Activated CD4-positive, alpha-beta T cell treated with anti-CD3 and anti-CD28 coated beads for 4 hours (primary cell): ENCODE data around the gene GVQW3.
"Not testable (repeated sequence)": the region's sequence is repeated elsewhere in the genome, so short reads cannot be mapped to it uniquely, and the experiment has no call there.

Source experiments
- DNase-seq, 2 donors: peaks; one replicate each; pipeline ENCODE4 v3.0.0-alpha.2; 2020

Gene GVQW3

DNA sequence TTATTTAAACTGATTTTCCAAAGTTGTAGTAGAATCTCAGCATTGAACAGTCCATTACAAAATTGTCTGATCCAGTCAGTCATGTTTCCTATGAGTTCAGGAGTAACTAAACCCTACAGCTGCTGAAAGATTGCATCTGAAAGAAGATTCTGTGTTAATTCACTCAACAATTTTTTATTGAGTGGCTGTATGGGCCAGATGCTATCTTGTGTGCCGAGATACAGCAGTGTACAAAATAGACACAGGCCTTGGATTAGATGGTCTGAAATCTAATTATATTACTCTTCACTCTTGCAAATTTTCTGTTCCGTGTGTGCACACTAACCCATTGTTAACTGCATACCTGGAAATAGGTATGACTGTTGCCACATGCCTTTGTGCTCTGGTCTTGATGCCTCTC lies 7.3 kb downstream of the GVQW3 start:
- no peak for DNase-seq

DNA sequence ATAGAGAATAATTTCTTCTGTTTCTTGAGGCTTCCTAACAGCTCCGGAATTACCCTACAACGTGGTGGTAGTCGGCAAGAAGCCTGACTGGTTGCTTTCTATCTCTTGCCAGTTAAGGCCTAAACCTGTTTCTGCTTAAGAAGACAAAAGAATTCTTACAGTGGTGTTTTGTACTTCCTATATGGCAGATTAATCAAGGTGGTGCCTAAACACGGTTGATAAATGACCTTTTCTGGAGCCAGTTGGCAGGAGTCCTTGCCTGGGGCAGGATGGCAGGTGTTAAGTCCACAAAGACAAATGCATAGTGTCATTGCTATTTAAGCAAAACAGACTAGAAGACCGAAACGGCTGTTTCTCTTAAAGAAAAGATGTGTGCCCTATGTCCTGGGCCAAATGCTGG lies 9.9 kb downstream of the GVQW3 start:
- no peak for DNase-seq

DNA sequence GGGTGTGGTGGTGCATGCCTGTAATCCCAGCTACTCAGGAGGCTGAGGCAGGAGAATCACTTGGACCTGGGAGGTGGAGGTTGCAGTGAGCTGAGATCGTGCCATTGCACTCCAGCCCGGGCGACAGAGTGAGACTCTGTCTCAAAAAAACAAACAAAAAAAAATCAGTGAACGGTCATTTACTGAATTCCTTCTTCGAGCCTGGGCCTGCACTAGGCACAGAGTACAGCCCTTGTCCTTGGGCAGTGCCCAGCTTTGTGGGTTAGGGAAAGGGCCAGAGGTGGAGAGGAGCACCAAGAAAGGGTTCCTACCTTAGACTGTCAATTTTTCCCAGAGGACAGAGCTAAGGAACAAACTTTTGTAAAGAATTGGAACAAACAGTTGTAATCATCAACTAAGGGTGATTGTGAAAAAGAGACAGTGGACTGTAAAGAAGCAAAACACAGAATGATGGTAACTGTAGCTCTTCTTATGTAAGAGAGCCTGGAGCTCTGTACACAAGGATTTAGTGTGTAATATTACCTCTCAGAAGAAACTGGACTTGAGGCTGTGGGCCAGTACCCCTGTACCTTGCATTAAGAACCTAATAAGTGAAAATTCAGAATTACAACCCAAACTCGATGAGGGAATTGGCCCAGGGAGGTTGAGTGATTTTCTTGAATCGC lies 10.8 kb downstream of the GVQW3 start:
- no peak for DNase-seq

DNA sequence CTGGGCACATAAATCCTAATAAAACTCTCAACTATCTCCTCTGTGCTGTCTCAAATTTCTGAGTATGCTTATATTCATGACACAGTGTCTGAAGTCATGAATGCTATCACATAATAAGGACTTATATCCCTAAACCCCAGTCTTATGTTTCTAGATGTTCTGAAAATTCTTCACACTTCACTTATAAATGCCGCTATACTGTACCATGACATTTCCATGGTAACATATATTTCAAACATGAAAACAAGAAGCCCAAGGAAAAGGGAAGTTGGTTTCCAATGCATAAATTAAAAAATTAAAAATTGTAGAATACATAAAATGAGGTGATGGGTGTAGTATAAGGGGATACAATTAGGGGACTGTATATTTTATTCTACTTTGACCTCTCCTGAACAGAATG lies 11.7 kb downstream of the GVQW3 start:
- DNase-seq, result no peak

DNA sequence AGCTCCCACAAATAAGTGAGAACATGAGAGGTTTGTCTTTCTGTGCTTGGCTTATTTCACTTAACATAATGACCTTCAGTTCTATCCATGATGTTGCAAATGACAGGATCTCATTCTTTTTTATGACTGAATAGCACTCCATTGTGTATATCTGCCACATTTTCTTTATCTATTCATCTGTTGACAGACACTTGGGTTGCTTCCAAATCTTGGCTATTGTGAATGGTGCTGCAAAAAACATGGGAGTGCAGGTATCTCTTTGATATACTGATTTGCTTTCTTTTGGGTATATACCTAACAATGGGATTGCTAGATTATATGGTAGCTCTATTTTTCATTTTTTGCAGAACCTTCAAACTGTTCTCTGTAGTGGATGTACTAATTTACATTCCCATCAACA lies 13.3 kb downstream of the GVQW3 start:
- no peak for DNase-seq

DNA sequence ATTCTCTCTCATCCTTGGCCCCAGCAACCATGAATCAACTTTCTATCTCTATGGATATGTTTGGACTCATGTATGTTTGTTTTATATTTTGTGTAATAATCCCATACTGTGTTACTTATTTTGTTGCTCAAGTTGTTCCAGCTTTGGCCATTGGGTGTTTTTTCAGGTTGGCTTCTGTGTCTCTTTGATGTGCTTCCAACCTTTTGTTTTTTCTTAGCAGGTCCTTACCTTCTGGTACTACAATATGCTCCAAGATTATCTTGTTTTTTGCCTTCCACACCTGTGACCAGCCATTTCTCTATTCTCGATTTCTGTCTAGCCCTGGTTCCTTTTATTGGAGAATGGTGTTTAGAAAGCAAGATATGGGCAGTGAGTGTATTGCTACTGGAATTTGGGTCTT lies 14.2 kb downstream of the GVQW3 start:
- no peak for DNase-seq

DNA sequence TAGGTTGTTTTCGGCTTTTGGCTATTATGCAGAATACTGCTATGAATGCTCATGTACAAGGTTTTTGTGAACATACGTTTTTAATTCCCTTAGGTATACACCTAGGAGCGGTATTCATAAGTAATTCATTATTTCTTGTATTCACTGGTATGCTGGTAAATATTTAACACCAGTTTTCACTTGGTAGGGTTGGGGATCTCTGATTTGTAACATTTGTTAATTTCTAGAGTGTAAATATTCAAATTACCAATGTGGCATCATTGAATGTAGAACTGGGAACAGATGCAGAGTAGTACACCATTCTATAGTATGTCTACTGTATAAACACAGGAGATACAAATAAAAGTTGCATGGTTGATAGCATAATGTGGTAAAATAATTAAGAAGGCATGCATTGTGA lies 16.3 kb downstream of the GVQW3 start:
- no peak for DNase-seq

DNA sequence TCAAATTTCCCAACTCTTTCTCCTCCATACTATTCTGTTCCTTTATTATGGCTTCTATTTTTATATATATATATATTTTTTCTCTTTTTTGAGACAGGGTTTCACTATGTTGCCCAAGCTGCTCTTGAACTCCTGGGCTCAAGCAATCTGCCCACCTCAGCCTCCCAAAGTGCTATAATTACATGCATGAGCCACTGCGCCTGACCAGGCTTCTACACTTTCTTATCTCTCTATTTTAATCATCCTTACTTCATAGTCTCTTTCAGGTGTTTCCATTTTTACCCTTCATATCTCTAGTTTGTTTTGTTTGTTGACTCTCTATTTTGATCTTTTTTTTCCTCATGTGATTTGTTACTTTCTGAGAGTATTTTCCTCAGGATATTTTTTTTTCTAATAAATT lies 19.8 kb downstream of the GVQW3 start:
- DNase-seq, result no peak

DNA sequence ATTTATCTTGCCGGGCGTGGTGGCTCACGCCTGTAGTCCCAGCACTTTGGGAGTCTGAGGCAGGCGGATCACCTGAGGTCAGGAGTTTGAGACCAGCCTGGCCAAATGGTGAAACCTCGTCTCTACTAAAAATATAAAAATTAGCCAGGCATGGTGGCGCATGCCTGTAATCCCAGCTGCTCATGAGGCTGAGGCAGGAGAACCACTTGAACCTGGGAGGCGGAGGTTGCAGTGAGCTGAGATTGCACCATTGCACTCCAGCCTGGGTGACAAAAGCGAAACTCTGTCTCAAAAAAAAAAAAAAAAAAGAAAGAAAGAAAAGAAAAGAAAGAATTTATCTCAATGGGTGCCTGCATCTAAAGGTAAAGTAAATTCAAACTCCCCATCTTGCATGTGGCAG lies 20.4 kb downstream of the GVQW3 start:
- DNase-seq, result not testable (repeated sequence)

DNA sequence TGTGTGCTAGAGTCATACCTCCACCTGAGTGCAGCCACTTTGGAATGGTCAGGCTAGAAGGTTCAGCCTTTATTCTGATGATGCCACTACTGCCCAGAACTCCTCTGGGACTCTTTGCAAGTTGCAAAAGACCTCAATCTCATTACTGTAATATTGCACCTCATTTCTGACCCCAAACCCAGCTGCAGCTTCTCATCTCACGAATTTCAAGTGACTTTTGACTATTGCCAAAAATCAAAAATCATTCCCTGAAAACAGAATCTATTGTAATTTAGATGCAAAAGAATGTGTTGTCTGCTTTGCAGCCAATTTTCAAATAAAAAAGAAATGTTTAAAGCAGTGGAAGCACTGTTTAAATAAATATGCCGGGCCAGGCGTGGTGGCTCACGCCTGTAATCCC lies 25.2 kb downstream of the GVQW3 start:
- no peak for DNase-seq

DNA sequence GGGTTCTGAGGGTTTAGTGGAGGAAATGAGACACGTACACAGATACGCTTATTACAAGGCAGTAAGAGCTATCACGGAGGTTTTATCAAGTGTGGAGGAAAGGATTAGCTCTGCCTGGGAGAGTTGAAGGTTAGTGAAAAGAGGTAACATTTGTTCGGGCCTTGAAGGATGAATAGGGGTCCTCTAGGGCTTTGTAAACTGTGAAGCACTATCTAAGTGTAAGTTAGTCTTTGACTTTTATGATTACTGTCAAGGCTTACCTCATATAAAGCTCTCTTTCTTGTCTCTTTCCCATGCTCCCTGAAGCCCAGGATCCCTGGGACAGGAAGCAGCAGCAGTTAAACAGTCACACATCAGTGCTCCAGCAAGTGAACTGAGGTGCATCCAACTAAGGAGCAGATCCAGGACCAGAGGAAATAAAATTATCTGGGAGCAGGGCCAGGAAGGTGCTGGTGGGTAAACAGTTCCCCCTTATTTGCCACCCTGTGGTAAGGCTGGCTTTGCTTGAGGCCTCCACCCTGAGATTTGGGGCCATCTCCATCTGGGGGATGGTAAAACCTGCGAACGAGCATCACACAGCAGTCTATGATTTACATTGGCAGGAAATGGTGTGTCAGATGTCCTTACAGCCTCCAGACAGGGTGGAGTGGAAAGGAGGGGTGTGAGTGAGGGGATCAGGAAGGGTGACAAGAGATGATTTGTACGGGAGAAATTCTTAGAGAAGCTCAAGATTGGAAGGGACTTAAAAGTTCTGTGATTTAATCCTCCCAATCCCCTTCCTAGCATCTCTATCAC lies 27.2 kb downstream of the GVQW3 start:
- no peak for DNase-seq

DNA sequence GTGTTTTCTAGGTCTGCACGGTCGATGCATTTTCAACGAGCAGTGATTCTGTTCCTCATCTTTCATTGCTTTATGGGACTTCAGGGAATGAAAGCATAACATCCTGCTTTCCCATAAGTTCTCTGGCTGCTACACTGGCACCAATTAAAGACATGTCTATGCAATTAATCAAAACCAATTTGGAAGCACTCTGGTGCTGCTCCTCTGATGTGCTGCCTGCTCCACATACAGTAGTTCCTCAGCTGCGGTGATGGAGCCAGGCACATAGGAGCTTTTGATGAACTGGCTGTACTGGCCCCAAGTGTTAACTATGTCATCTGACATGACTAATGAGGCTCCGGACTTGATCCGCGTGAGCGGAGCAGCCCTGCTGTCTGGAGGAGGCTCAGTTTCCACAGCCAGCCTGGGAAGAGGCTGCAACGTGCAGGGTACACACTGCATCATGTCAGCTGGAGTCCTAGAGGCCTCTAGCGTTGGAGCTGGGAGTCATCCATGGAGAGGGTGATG lies 29.8 kb downstream of the GVQW3 start:
- no peak for DNase-seq

DNA sequence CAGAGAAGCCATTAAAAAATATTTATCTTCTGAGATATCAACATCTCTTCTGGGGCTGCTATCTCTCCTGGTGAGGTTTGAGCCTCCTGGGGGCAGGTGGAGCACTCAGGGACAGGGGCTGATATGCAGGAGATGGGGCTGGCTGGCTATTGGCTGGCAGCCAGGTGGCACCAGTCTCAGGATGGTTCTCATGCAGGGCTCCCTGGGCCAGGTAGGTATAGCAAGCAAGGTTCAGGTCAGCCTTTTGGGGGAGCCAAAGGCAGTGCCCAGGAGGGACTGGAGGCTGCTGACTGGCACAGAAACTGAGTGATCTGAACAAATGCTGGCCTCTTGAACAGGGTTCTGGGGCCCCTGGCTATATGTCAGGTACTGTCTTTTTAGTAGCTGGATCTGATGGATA lies 34.0 kb downstream of the GVQW3 start:
- no peak for DNase-seq

DNA sequence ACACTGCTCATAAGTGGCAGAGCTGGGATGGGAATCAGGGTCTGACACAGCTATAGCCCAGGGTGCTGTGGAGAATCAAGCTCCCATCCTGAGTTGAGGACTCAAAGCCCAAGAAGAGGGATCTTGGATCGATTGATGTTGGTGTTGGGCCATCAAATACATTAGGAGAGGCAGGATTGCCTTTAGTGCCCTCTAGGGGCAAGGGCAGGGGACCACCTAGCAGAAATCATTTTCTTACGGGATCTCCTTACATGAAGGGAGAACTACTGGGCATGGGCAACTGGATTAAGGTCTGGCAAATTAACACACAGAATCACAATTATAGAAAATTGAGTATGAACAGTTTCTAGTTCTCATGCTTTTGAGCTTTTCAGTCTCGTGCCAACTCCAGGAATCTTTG lies 38.8 kb downstream of the GVQW3 start:
- DNase-seq, result no peak

DNA sequence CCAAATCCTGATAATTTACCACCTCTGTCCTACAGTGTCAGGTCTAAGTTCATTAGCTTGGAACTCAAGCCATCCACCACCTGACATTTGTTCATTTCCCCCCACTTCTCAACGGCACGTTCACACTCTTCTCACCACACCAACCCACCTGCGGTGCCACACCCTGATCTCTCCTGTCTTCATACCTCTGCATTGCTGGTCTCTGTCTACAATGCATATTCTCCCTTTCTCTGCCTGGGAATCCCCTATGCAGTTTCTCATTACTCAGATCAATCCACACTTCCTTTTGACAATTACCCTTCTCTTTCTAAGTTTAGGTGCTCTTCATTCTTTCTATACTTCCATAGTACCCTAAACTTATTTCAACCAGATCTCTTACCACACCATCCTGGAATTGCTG lies 43.3 kb downstream of the GVQW3 start:
- no peak for DNase-seq

DNA sequence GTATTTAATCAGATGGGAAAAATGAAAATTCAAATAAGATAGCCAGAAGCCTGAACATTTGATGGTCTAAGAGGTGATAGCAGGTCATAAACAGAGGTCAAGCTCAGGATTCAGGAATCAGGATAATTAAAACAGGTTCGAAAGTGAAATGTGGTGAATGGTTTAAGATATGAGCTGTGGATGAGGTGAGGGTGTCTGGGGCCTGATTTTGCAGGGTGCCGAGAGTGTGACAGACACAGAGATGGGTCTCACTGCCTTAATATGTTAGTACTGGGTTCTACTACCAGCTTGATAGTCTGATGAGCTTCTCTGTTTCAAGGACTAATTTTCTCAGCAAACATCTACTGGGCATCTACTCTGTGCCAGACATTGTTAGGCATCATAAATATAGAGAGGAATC lies 43.8 kb downstream of the GVQW3 start:
- no peak for DNase-seq

DNA sequence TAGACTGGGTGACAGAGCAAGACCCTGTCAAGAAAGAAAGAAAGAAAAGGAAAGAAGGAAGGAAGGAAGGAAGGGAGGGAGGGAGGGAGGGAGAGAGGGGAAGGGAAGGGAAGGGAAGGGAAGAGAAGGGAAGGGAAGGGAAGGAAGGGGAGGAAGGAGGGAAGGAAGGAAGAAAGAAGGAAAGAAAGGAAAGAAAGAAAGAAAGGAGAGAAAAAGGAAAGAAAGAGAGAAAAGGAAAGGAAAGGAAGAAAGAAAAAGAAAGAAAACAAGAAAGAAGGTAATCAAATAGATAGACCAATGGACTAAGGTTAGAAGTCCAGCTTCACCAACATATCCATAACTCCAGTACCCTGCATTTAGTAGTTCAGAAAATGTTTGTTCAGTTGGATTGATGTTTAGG lies 45.5 kb downstream of the GVQW3 start:
- no peak for DNase-seq

DNA sequence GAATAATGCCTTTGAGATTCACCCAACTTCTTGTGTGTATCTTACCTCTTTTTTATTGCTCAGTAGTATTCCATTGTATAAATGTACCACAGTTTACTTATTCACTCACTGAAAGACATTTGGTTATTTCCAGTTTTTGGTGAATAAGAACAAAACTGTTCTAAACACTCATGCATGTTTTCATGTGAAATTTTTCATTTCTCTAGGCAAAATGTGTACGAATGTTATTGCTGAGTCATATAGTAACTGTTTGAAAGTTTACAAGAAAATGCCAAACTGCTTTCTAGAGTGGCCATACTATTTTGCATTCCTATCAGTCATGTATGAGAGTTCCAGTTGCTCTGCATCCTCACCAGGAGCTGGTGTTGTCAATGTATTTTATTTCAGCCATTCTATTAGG lies 54.9 kb downstream of the GVQW3 start:
- DNase-seq, result no peak

DNA sequence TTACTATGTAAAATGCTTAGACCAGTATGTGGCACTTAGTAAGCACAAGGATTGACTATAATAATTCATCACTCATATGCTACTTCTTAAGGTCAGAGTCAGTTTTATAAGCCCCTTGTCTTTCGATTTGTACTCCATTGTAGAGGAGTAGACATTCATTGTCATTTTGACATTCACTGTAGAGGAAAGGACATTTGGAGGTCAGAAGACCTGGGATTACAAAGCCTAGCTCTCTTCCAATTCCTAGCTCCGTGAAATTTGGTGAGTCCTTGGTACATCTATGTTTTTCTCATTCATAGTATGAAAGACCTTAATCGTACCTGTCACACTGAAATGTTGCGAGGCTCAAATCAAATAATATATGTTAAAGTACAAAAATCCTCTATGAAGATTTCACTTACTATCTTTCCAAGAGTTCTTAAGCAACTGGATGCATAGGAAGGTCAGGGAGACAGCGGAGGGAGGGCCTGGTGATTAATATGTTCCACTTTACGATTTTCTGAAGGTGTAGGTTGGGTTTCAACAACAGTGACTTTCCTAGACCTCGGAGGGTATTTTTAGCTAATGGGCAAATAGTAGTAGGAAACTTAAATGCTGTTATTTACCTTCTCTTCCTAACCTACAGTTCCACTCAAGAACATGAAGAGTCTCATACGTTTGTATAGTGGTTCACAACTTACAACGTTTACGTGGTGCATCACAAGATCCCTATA lies 62.3 kb downstream of the GVQW3 start:
- DNase-seq, result no peak

DNA sequence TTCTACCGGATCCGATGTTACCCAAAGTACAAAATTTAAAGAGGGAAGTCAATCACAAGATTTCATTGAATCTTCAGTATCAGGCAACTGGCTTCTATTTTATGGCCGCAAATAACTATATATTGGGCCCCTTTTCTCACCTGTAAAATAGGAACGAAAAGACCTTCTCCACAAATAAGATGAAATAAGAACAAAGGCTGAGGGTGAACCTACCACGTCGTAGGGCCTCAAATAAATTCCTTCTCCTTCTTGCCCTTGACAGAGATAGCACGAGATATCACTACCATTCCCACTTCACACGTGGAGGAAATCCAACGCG lies 62.9 kb downstream of the GVQW3 start:
- DNase-seq, result no peak

DNA sequence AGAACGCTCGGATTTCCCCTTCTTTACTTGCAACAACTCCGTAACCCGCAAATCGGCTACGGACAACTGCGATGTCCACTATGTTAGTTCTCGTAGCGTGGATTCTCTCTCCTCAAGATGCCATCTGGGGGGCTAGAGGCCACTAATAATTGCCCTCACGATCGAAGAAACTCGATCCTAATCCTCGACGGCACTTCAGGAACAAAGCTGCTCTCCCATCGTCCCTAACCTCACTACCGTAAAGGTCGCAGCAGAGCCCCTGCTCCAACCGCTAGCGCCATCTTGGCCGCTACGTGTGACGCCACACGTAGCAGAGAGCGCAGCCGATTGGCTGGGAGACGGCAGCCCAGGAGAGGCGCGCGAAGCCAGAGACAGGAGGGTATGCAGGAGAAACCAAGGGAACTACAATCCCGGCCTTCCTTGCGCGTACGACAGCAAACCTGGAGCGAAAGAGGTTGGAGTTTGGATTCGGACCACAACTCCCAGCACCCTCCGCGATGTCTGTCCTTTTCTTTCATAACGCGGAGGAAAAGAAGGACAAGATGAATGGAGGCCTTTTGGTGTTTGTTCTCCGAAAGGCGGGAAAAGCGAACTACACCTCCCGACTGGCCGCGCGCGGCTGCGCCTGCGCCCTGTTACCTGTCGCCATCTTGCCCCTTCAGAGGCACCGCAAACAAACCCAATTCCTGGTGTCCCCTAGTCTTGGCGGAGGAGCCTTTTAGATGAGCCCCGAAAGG lies 63.4 kb downstream of the GVQW3 start, which contains the start of gene EMSY:
EMSY (plus strand) TSS at position 635 of the 737 bp plus-strand sequence. CDS start 1,921 bp downstream, outside the sequence.
- DNase-seq, result peak; percentile 86 to 90

DNA sequence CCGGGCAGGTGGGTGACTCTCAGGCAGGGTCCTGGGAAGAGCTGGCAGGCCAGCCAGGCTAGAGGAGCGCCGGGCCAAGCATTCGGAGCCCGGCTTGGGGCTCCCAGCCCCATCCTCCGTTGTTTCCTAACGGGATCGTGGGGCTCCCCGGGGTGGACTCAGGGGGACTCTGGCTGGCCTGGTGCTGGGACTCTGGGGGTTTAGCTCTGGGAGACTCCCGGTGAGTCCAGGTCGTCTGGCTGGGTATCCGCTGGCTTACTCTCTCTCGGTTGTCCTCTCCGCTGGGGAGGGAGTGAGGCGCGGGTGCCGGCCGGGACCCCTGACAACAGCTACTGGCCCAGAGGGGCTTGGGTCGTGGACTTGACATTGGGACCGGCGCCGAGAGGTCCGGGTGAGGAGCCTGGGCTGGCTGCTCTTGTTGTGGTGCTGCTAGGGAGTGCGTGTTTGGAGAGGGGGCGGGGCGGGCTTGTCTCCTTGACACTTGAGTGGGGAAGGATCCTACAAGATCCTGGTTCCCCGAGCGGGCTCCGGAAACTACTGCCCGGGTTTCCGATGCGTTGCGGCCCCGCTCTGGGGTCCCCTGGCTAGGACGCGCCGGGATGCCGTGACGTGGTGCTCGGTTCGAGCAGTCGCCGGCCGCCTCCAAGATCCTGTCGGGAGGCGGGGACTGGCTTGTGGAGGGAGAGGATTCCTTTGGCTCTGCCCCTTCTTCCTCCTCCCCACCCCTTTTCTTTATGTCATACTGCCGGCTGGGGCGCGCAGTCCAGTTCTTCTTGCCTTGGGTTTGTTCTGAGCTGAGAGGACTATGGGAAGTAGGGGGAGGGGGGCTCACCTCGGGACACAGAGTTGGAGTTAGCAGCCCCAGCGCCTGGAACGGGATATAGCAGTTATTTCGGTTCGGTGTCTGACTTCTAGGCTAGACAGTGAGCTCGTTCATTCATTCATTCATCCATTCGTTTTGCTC lies 64.3 kb downstream of the GVQW3 start:
- DNase-seq, result peak; percentile 28 to 33
